ENCODE data around the gene STX1A. TPM values are rescaled to one million over a fixed set of nuclear protein-coding genes. Genes with fewer than 3 reads are reported as not detected.
A peak's percentile ranks its signal among the peaks of the same experiment; 100 is the strongest.

Gene STX1A
- total and polyA plus RNA-seq, 2 of the 8 experiments (the other 6 are each of a cell fraction or from before 2014, with no cell fraction given): 13.5 to 17.5 TPM

- peaks cover 20 to 48% of the 10 kb centered on the region in 2 experiments for H3K79me2 ChIP-seq (ENCODE audit: control insufficient read depth in 1 of 2, insufficient read depth in 2 of 2, low read length in 2 of 2)
- H3K23ac ChIP-seq (ENCODE audit: insufficient read length): no peak overlapping the region
- no peak overlapping the region for H2AFZ ChIP-seq (ENCODE audit: low read length)
- no peak overlapping the region for H3K27ac ChIP-seq (ENCODE audit: low read depth, low read length)
- no peak overlapping the region for H4K91ac ChIP-seq (replicated peaks; ENCODE audit: insufficient read length, low read length)
- H2BK20ac ChIP-seq (ENCODE audit: low read length): no peak overlapping the region
- H2BK15ac ChIP-seq (ENCODE audit: low read length): no peak overlapping the region
- no peak overlapping the region for H2BK120ac ChIP-seq (replicated peaks; ENCODE audit: low read depth, low read length)
- H4K8ac ChIP-seq (ENCODE audit: extremely low read depth, insufficient read depth, low read length): no peak overlapping the region
- FAIRE-seq: no peak
- H3K23me2 ChIP-seq (ENCODE audit: low read depth, low read length): peaks cover 15% of the 10 kb centered on the region
- no peak overlapping the region for H3K4me3 ChIP-seq (ENCODE audit: extremely low read depth in 1 of 4, insufficient read depth in 2 of 4, low read depth in 3 of 4, low read length in 4 of 4)
- TF ChIP-seq CBX8 (IDR thresholded peaks at IDR 0.05; ENCODE audit: borderline replicate concordance, low read depth, low read length) (no peak), SP2 (IDR thresholded peaks at IDR 0.05; ENCODE audit: low read length) (no peak), JUND (IDR thresholded peaks at IDR 0.05; ENCODE audit: low read length) (no peak), POU5F1 (IDR thresholded peaks at IDR 0.05; ENCODE audit: low read depth, low read length) (no peak), CHD1 (IDR thresholded peaks at IDR 0.05; ENCODE audit: low read depth, low read length) (no peak)
- peaks cover 2% of the 10 kb centered on the region; the same call in 1 of the 2 replicates for H3K79me1 ChIP-seq (ENCODE audit: low read depth, low read length)
- 100% methylated on average over 2 of the region's 2 CpGs; no CpG with 5 or more reads in 1 of the 2 experiments for WGBS, 2 experiments (ENCODE audit: extremely low coverage in 1 of 2, insufficient coverage in 1 of 2, insufficient read length in 1 of 2, insufficient replicate concordance in 2 of 2, low coverage in 1 of 2, low lambda C conversion rate in 2 of 2, missing lambda C conversion rate in 1 of 2)
- H3K9ac ChIP-seq (replicated peaks in 1 of 4; ENCODE audit: extremely low read depth in 1 of 4, low read depth in 3 of 4, low read length in 3 of 4): 0 out of 7 replicates have a peak overlapping the region, but pooled peaks of 1 of the 4 experiments have one; percentile 4
- H4K20me1 ChIP-seq (replicated peaks in 1 of 2; ENCODE audit: control insufficient read depth in 1 of 2, insufficient read depth in 2 of 2, low read length in 2 of 2): peaks cover 0 to 9% of the 10 kb centered on the region in 2 experiments
- no peak overlapping the region for H3K18ac ChIP-seq (ENCODE audit: extremely low read depth, low read length)
- no peak overlapping the region for H3K4me2 ChIP-seq (ENCODE audit: insufficient read depth in 1 of 2, low read depth in 2 of 2, low read length in 2 of 2)
- H3K56ac ChIP-seq (replicated peaks; ENCODE audit: insufficient read length, low read depth, low read length): no peak overlapping the region
- CTCF ChIA-PET (ENCODE audit: partially characterized antibody): interaction anchor here (1.6 kb wide), 1 partner anchor 46 kb away, joined by 5 read pairs; no protein-coding TSS in a partner anchor
- no peak overlapping the region for H2AK5ac ChIP-seq (ENCODE audit: low read depth, low read length)
- H3K14ac ChIP-seq (ENCODE audit: insufficient read length): no peak overlapping the region
- no peak overlapping the region for H2BK12ac ChIP-seq (ENCODE audit: low read depth, low read length)
- no peak overlapping the region for H4K5ac ChIP-seq (ENCODE audit: insufficient read length, low read depth, low read length)
- POLR2A ChIA-PET (ENCODE audit: partially characterized antibody): interaction anchor here (0.6 to 0.7 kb wide), 2 partner anchors 8 to 76 kb away, joined by 3 read pairs; no protein-coding TSS in a partner anchor
- no peaks in the 10 kb centered on the region for H3K9me3 ChIP-seq (ENCODE audit: insufficient read depth in 2 of 2, low read depth in 1 of 2, low read length in 1 of 2)
- DNase-seq (ENCODE audit: low read depth in 1 of 2, low spot score in 2 of 2): no peak
- H3K4ac ChIP-seq (replicated peaks; ENCODE audit: insufficient read length, low read depth, low read length): no peak overlapping the region
- H3K4me1 ChIP-seq (replicated peaks in 1 of 4; ENCODE audit: control insufficient read depth in 3 of 4, insufficient read depth in 4 of 4, low read length in 3 of 4): peaks cover 3 to 7% (median 3%) of the 10 kb centered on the region in 4 experiments; a peak in 5 of 7 replicates
- H3K27me3 ChIP-seq (replicated peaks in 1 of 4; ENCODE audit: control insufficient read depth in 3 of 4, extremely low read depth in 1 of 4, insufficient read depth in 3 of 4, low read length in 3 of 4): no peaks in the 10 kb centered on the region; a peak in 1 of 7 replicates
- peaks cover 0 to 6% (median 4%) of the 10 kb centered on the region in 4 experiments; a peak in 4 of 8 replicates for H3K36me3 ChIP-seq (ENCODE audit: control insufficient read depth in 2 of 4, insufficient read depth in 4 of 4, low read length in 3 of 4)
- no peak overlapping the region for H2BK5ac ChIP-seq (ENCODE audit: low read depth, low read length)
Measured at GRCh38 chr7:73679709-73680108, 39.8 kb downstream of the STX1A start.

All from H1 (cell line).